ENCODE results near the gene SERGEF.
"Not testable (repeated sequence)": the region's sequence is repeated elsewhere in the genome, so short reads cannot be mapped to it uniquely, and the experiment has no call there.

Gene SERGEF

GRCh38 chr11:18001191-18001590 lies 11.7 kb downstream of the SERGEF start:
- no peak overlapping the region for H3K9ac ChIP-seq (ENCODE audit: low read depth in 1 of 2, low read length in 2 of 2)
- H3K9me3 ChIP-seq (ENCODE audit: control insufficient read depth in 2 of 2, low read length in 2 of 2): no peaks in the 10 kb centered on the region
- H3K27me3 ChIP-seq (ENCODE audit: control insufficient read depth in 2 of 2, insufficient read depth in 2 of 2, low read length in 2 of 2): no peaks in the 10 kb centered on the region
- H3K4me1 ChIP-seq (ENCODE audit: control insufficient read depth in 2 of 2, insufficient read depth in 2 of 2, low read length in 2 of 2): no peaks in the 10 kb centered on the region
- no peak overlapping the region for H3K27ac ChIP-seq (ENCODE audit: low read depth in 2 of 2, low read length in 2 of 2)
- H3K4me3 ChIP-seq (ENCODE audit: low read length in 2 of 2): no peak overlapping the region
- peaks cover 30 to 37% of the 10 kb centered on the region in 2 donors for H3K36me3 ChIP-seq (ENCODE audit: control insufficient read depth in 2 of 2, insufficient read depth in 2 of 2, low read length in 2 of 2)

GRCh38 chr11:18000760-18001159 lies 12.1 kb downstream of the SERGEF start:
- H3K9ac ChIP-seq (ENCODE audit: low read depth in 1 of 2, low read length in 2 of 2): no peak overlapping the region
- H3K4me1 ChIP-seq (ENCODE audit: control insufficient read depth in 2 of 2, insufficient read depth in 2 of 2, low read length in 2 of 2): no peaks in the 10 kb centered on the region
- H3K9me3 ChIP-seq (ENCODE audit: control insufficient read depth in 2 of 2, low read length in 2 of 2): no peaks in the 10 kb centered on the region
- H3K27me3 ChIP-seq (ENCODE audit: control insufficient read depth in 2 of 2, insufficient read depth in 2 of 2, low read length in 2 of 2): no peaks in the 10 kb centered on the region
- H3K36me3 ChIP-seq (ENCODE audit: control insufficient read depth in 2 of 2, insufficient read depth in 2 of 2, low read length in 2 of 2): peaks cover 32 to 38% of the 10 kb centered on the region in 2 donors
- no peak overlapping the region for H3K27ac ChIP-seq (ENCODE audit: low read depth in 2 of 2, low read length in 2 of 2)
- H3K4me3 ChIP-seq (ENCODE audit: low read length in 2 of 2): no peak overlapping the region

GRCh38 chr11:18000128-18000527 lies 12.7 kb downstream of the SERGEF start:
- H3K27ac ChIP-seq (ENCODE audit: low read depth in 2 of 2, low read length in 2 of 2); H3K9ac ChIP-seq (ENCODE audit: low read depth in 1 of 2, low read length in 2 of 2); H3K27me3 ChIP-seq (ENCODE audit: control insufficient read depth in 2 of 2, insufficient read depth in 2 of 2, low read length in 2 of 2); H3K4me3 ChIP-seq (ENCODE audit: low read length in 2 of 2); H3K9me3 ChIP-seq (ENCODE audit: control insufficient read depth in 2 of 2, low read length in 2 of 2); H3K4me1 ChIP-seq (ENCODE audit: control insufficient read depth in 2 of 2, insufficient read depth in 2 of 2, low read length in 2 of 2): not testable (repeated sequence)
- H3K36me3 ChIP-seq (ENCODE audit: control insufficient read depth in 2 of 2, insufficient read depth in 2 of 2, low read length in 2 of 2): peaks cover 37 to 38% of the 10 kb centered on the region in 2 donors

GRCh38 chr11:17992916-17993315 lies 19.9 kb downstream of the SERGEF start:
- Histone ChIP-seq H3K9ac (ENCODE audit: low read depth in 1 of 2, low read length in 2 of 2) (no peak overlapping the region), H3K9me3 (ENCODE audit: control insufficient read depth in 2 of 2, low read length in 2 of 2) (no peaks in the 10 kb centered on the region), H3K27ac (ENCODE audit: low read depth in 2 of 2, low read length in 2 of 2) (no peak overlapping the region), H3K27me3 (ENCODE audit: control insufficient read depth in 2 of 2, insufficient read depth in 2 of 2, low read length in 2 of 2) (no peaks in the 10 kb centered on the region), H3K4me3 (ENCODE audit: low read length in 2 of 2) (no peak overlapping the region), H3K4me1 (ENCODE audit: control insufficient read depth in 2 of 2, insufficient read depth in 2 of 2, low read length in 2 of 2) (no peaks in the 10 kb centered on the region), H3K36me3 (ENCODE audit: control insufficient read depth in 2 of 2, insufficient read depth in 2 of 2, low read length in 2 of 2) (peaks cover 27 to 35% of the 10 kb centered on the region in 2 donors)

GRCh38 chr11:17991783-17992433 lies 20.9 kb downstream of the SERGEF start:
- H3K36me3 ChIP-seq (ENCODE audit: control insufficient read depth in 2 of 2, insufficient read depth in 2 of 2, low read length in 2 of 2): peaks cover 32 to 41% of the 10 kb centered on the region in 2 donors
- no peak overlapping the region for H3K4me3 ChIP-seq (ENCODE audit: low read length in 2 of 2)
- H3K27ac ChIP-seq (ENCODE audit: low read depth in 2 of 2, low read length in 2 of 2): no peak overlapping the region
- peaks cover 0 to under 1% of the 10 kb centered on the region in 2 donors for H3K4me1 ChIP-seq (ENCODE audit: control insufficient read depth in 2 of 2, insufficient read depth in 2 of 2, low read length in 2 of 2)
- no peaks in the 10 kb centered on the region for H3K27me3 ChIP-seq (ENCODE audit: control insufficient read depth in 2 of 2, insufficient read depth in 2 of 2, low read length in 2 of 2)
- no peaks in the 10 kb centered on the region for H3K9me3 ChIP-seq (ENCODE audit: control insufficient read depth in 2 of 2, low read length in 2 of 2)
- H3K9ac ChIP-seq (ENCODE audit: low read depth in 1 of 2, low read length in 2 of 2): no peak overlapping the region

- H3K27ac ChIP-seq (ENCODE audit: low read depth in 2 of 2, low read length in 2 of 2): no peak overlapping the region
- H3K4me3 ChIP-seq (ENCODE audit: low read length in 2 of 2): no peak overlapping the region
- no peaks in the 10 kb centered on the region for H3K9me3 ChIP-seq (ENCODE audit: control insufficient read depth in 2 of 2, low read length in 2 of 2)
- no peaks in the 10 kb centered on the region for H3K27me3 ChIP-seq (ENCODE audit: control insufficient read depth in 2 of 2, insufficient read depth in 2 of 2, low read length in 2 of 2)
- H3K36me3 ChIP-seq (ENCODE audit: control insufficient read depth in 2 of 2, insufficient read depth in 2 of 2, low read length in 2 of 2): peaks cover 31 to 40% of the 10 kb centered on the region in 2 donors
- no peak overlapping the region for H3K9ac ChIP-seq (ENCODE audit: low read depth in 1 of 2, low read length in 2 of 2)
- H3K4me1 ChIP-seq (ENCODE audit: control insufficient read depth in 2 of 2, insufficient read depth in 2 of 2, low read length in 2 of 2): peaks cover 0 to 3% of the 10 kb centered on the region in 2 donors
Observed at GRCh38 chr11:17989306-17989705, 23.5 kb downstream of the SERGEF start.

- H3K9ac ChIP-seq (ENCODE audit: low read depth in 1 of 2, low read length in 2 of 2): no peak overlapping the region
- H3K36me3 ChIP-seq (ENCODE audit: control insufficient read depth in 2 of 2, insufficient read depth in 2 of 2, low read length in 2 of 2): peaks cover 34 to 35% of the 10 kb centered on the region in 2 donors
- H3K4me1 ChIP-seq (ENCODE audit: control insufficient read depth in 2 of 2, insufficient read depth in 2 of 2, low read length in 2 of 2): peaks cover 0 to 3% of the 10 kb centered on the region in 2 donors
- H3K27me3 ChIP-seq (ENCODE audit: control insufficient read depth in 2 of 2, insufficient read depth in 2 of 2, low read length in 2 of 2): no peaks in the 10 kb centered on the region
- H3K9me3 ChIP-seq (ENCODE audit: control insufficient read depth in 2 of 2, low read length in 2 of 2): no peaks in the 10 kb centered on the region
- no peak overlapping the region for H3K27ac ChIP-seq (ENCODE audit: low read depth in 2 of 2, low read length in 2 of 2)
- no peak overlapping the region for H3K4me3 ChIP-seq (ENCODE audit: low read length in 2 of 2)
Observed at GRCh38 chr11:17988465-17988864, 24.4 kb downstream of the SERGEF start.

GRCh38 chr11:17987826-17988225 lies 25.0 kb downstream of the SERGEF start:
- Histone ChIP-seq H3K27me3 (ENCODE audit: control insufficient read depth in 2 of 2, insufficient read depth in 2 of 2, low read length in 2 of 2) (no peaks in the 10 kb centered on the region), H3K4me3 (ENCODE audit: low read length in 2 of 2) (no peak overlapping the region), H3K36me3 (ENCODE audit: control insufficient read depth in 2 of 2, insufficient read depth in 2 of 2, low read length in 2 of 2) (peaks cover 29 to 34% of the 10 kb centered on the region in 2 donors)

GRCh38 chr11:17986711-17987220 lies 26.1 kb downstream of the SERGEF start:
- Histone ChIP-seq H3K27ac (ENCODE audit: low read depth in 2 of 2, low read length in 2 of 2) (no peak overlapping the region), H3K36me3 (ENCODE audit: control insufficient read depth in 2 of 2, insufficient read depth in 2 of 2, low read length in 2 of 2) (peaks cover 29 to 34% of the 10 kb centered on the region in 2 donors), H3K9me3 (ENCODE audit: control insufficient read depth in 2 of 2, low read length in 2 of 2) (no peaks in the 10 kb centered on the region), H3K4me3 (ENCODE audit: low read length in 2 of 2) (no peak overlapping the region), H3K9ac (ENCODE audit: low read depth in 1 of 2, low read length in 2 of 2) (no peak overlapping the region), H3K4me1 (ENCODE audit: control insufficient read depth in 2 of 2, insufficient read depth in 2 of 2, low read length in 2 of 2) (peaks cover 0 to 3% of the 10 kb centered on the region in 2 donors), H3K27me3 (ENCODE audit: control insufficient read depth in 2 of 2, insufficient read depth in 2 of 2, low read length in 2 of 2) (no peaks in the 10 kb centered on the region)

More at GRCh38 chr11:17987826-17988225, 25.0 kb downstream of the SERGEF start:
- Histone ChIP-seq H3K4me1 (ENCODE audit: control insufficient read depth in 2 of 2, insufficient read depth in 2 of 2, low read length in 2 of 2) (peaks cover 0 to 3% of the 10 kb centered on the region in 2 donors), H3K9me3 (ENCODE audit: control insufficient read depth in 2 of 2, low read length in 2 of 2) (no peaks in the 10 kb centered on the region), H3K27ac (ENCODE audit: low read depth in 2 of 2, low read length in 2 of 2) (no peak overlapping the region), H3K9ac (ENCODE audit: low read depth in 1 of 2, low read length in 2 of 2) (no peak overlapping the region)

- peaks cover 32 to 34% of the 10 kb centered on the region in 2 donors for H3K36me3 ChIP-seq (ENCODE audit: control insufficient read depth in 2 of 2, insufficient read depth in 2 of 2, low read length in 2 of 2)
- H3K27ac ChIP-seq (ENCODE audit: low read depth in 2 of 2, low read length in 2 of 2): no peak overlapping the region
- no peak overlapping the region for H3K9ac ChIP-seq (ENCODE audit: low read depth in 1 of 2, low read length in 2 of 2)
- no peaks in the 10 kb centered on the region for H3K9me3 ChIP-seq (ENCODE audit: control insufficient read depth in 2 of 2, low read length in 2 of 2)
- H3K4me3 ChIP-seq (ENCODE audit: low read length in 2 of 2): no peak overlapping the region
- H3K4me1 ChIP-seq (ENCODE audit: control insufficient read depth in 2 of 2, insufficient read depth in 2 of 2, low read length in 2 of 2): peaks cover 0 to 3% of the 10 kb centered on the region in 2 donors
- no peaks in the 10 kb centered on the region for H3K27me3 ChIP-seq (ENCODE audit: control insufficient read depth in 2 of 2, insufficient read depth in 2 of 2, low read length in 2 of 2)
Observed at GRCh38 chr11:17986007-17986710, 26.7 kb downstream of the SERGEF start.
